ENCODE measurements around the gene PER1. TPM values are rescaled to one million over a fixed set of nuclear protein-coding genes. Genes with fewer than 3 reads are reported as not detected.

Gene PER1
- total and polyA plus RNA-seq, 10 of the 15 experiments (the other 5 are each of a cell fraction or from before 2014, with no cell fraction given) = 0.02 to 25.1 (median 5.4) TPM

DNA sequence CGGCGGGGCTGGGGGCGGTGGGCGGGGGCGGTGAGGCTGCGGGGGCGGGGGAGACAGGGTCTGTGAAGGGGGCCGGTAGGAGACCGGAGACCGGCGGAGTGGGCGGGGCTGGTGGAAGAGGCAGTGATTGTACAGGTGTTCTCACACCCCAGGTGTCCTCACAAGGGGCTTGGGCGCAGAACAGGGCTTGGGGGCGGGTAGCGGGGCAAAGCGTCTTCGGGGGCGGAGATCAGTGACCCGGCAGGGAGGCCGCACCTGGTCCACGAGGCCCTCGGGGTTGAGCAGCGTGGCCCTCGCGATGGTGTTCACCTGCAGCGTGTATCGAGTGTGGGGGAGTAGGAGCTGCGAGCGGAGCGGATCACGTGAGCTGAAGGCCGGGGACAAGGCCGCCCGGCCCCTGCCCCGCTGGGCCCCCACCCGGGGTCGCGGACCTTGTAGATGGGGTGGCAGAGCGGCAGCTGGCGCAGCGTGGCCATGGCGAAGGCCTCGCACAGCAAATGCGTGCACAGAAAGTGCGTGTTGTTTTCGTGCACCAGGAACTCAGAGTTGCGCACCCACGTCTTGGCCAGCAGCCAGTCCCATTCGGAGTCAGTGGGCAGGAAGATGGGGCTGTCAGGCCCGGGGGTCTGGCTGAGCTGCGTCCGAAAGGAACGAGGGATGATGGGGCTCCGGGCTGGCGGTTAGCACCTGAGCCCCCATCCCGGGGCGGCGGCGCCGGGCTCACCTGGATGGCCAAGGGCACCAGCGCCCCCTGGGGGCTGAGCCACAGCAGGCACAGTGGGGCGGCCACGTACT, 42.3 kb downstream of the PER1 start (continued):
- TF ChIP-seq CBX3 (IDR thresholded peaks at IDR 0.05; ENCODE audit: borderline replicate concordance, low read depth) (no peak), TCF7 (IDR thresholded peaks at IDR 0.05; ENCODE audit: borderline replicate concordance) (no peak), ZNF207 (IDR thresholded peaks at IDR 0.05; ENCODE audit: borderline replicate concordance) (0 out of 2 replicates have a peak, but pooled peaks have one; percentile 25), ZNF24 (IDR thresholded peaks at IDR 0.05) (no peak), CHD1 (IDR thresholded peaks at IDR 0.05; ENCODE audit: low read depth, low read length) (no peak), STAT3 (IDR thresholded peaks at IDR 0.05; ENCODE audit: low read depth, low read length) (no peak), ZNF622 (IDR thresholded peaks at IDR 0.05) (no peak), POLR2AphosphoS2 (IDR thresholded peaks at IDR 0.05; ENCODE audit: low read depth, low read length) (no peak), RELA (IDR thresholded peaks at IDR 0.05; ENCODE audit: borderline replicate concordance, partially characterized antibody) (no peak), HDAC6 (IDR thresholded peaks at IDR 0.05; ENCODE audit: unreplicated experiment) (no peak), SUZ12 (IDR thresholded peaks at IDR 0.05; ENCODE audit: unreplicated experiment) (no peak), NR2C1 (IDR thresholded peaks at IDR 0.05) (no peak), POLR2AphosphoS5 (IDR thresholded peaks at IDR 0.05; ENCODE audit: low read length) (no peak), WRNIP1 (IDR thresholded peaks at IDR 0.05; ENCODE audit: borderline replicate concordance, low read depth, low read length) (no peak), NR2C2 (IDR thresholded peaks at IDR 0.05; ENCODE audit: borderline replicate concordance, control insufficient read depth, insufficient read length, low read depth) (no peak), PAX8 (IDR thresholded peaks at IDR 0.05) (no peak)
- TF ChIP-seq, protein P1, sequence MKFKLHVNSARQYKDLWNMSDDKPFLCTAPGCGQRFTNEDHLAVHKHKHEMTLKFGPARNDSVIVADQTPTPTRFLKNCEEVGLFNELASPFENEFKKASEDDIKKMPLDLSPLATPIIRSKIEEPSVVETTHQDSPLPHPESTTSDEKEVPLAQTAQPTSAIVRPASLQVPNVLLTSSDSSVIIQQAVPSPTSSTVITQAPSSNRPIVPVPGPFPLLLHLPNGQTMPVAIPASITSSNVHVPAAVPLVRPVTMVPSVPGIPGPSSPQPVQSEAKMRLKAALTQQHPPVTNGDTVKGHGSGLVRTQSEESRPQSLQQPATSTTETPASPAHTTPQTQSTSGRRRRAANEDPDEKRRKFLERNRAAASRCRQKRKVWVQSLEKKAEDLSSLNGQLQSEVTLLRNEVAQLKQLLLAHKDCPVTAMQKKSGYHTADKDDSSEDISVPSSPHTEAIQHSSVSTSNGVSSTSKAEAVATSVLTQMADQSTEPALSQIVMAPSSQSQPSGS (IDR thresholded peaks at IDR 0.05; ENCODE audit: low read length) = no peak
- TF ChIP-seq, protein P2, sequence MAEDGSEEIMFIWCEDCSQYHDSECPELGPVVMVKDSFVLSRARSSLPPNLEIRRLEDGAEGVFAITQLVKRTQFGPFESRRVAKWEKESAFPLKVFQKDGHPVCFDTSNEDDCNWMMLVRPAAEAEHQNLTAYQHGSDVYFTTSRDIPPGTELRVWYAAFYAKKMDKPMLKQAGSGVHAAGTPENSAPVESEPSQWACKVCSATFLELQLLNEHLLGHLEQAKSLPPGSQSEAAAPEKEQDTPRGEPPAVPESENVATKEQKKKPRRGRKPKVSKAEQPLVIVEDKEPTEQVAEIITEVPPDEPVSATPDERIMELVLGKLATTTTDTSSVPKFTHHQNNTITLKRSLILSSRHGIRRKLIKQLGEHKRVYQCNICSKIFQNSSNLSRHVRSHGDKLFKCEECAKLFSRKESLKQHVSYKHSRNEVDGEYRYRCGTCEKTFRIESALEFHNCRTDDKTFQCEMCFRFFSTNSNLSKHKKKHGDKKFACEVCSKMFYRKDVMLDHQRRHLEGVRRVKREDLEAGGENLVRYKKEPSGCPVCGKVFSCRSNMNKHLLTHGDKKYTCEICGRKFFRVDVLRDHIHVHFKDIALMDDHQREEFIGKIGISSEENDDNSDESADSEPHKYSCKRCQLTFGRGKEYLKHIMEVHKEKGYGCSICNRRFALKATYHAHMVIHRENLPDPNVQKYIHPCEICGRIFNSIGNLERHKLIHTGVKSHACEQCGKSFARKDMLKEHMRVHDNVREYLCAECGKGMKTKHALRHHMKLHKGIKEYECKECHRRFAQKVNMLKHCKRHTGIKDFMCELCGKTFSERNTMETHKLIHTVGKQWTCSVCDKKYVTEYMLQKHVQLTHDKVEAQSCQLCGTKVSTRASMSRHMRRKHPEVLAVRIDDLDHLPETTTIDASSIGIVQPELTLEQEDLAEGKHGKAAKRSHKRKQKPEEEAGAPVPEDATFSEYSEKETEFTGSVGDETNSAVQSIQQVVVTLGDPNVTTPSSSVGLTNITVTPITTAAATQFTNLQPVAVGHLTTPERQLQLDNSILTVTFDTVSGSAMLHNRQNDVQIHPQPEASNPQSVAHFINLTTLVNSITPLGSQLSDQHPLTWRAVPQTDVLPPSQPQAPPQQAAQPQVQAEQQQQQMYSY (CRISPR knock-in tag; IDR thresholded peaks at IDR 0.05) = no peak
- TF ChIP-seq, protein P3, sequence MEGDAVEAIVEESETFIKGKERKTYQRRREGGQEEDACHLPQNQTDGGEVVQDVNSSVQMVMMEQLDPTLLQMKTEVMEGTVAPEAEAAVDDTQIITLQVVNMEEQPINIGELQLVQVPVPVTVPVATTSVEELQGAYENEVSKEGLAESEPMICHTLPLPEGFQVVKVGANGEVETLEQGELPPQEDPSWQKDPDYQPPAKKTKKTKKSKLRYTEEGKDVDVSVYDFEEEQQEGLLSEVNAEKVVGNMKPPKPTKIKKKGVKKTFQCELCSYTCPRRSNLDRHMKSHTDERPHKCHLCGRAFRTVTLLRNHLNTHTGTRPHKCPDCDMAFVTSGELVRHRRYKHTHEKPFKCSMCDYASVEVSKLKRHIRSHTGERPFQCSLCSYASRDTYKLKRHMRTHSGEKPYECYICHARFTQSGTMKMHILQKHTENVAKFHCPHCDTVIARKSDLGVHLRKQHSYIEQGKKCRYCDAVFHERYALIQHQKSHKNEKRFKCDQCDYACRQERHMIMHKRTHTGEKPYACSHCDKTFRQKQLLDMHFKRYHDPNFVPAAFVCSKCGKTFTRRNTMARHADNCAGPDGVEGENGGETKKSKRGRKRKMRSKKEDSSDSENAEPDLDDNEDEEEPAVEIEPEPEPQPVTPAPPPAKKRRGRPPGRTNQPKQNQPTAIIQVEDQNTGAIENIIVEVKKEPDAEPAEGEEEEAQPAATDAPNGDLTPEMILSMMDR (IDR thresholded peaks at IDR 0.05 in 2 of 3, conservative IDR thresholded peaks at IDR 0.05 in 1 of 3; ENCODE audit: control insufficient read depth in 2 of 3, extremely low read depth in 1 of 3, insufficient read depth in 1 of 3, low read depth in 3 of 3, low read length in 3 of 3) = peak; percentile 85 to 97 (median 94)
- TF ChIP-seq, protein P4, sequence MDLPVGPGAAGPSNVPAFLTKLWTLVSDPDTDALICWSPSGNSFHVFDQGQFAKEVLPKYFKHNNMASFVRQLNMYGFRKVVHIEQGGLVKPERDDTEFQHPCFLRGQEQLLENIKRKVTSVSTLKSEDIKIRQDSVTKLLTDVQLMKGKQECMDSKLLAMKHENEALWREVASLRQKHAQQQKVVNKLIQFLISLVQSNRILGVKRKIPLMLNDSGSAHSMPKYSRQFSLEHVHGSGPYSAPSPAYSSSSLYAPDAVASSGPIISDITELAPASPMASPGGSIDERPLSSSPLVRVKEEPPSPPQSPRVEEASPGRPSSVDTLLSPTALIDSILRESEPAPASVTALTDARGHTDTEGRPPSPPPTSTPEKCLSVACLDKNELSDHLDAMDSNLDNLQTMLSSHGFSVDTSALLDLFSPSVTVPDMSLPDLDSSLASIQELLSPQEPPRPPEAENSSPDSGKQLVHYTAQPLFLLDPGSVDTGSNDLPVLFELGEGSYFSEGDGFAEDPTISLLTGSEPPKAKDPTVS (IDR thresholded peaks at IDR 0.05; ENCODE audit: low read depth, low read length) = no peak
- TF ChIP-seq, protein P5, sequence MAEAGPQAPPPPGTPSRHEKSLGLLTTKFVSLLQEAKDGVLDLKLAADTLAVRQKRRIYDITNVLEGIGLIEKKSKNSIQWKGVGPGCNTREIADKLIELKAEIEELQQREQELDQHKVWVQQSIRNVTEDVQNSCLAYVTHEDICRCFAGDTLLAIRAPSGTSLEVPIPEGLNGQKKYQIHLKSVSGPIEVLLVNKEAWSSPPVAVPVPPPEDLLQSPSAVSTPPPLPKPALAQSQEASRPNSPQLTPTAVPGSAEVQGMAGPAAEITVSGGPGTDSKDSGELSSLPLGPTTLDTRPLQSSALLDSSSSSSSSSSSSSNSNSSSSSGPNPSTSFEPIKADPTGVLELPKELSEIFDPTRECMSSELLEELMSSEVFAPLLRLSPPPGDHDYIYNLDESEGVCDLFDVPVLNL (IDR thresholded peaks at IDR 0.05; ENCODE audit: low read depth, low read length) = no peak
